GM08714 (cell line): Measurements from ENCODE around the gene JAGN1.
A peak's percentile ranks its signal among the peaks of the same experiment; 100 is the strongest.
"Not testable (repeated sequence)": the region's sequence is repeated elsewhere in the genome, so short reads cannot be mapped to it uniquely, and the experiment has no call there.

Source experiments
- H3K4me3 ChIP-seq: fragments of 200-500 bp; sonication (Bioruptor generic); 2 replicates; pipeline ENCODE4 v1.5.1; 2014; ENCODE audit warnings: mild to moderate bottlenecking, low read length, inconsistent platforms
- ZNF274 ChIP-seq: IDR thresholded peaks from 2 replicates; pipeline ENCODE4 v1.6.1; 2012; ENCODE audit warnings: mild to moderate bottlenecking, low read depth, low read length

JAGN1 gene

GRCh38 chr3:9890249-9891071 is at the start of gene JAGN1:
TSS of gene JAGN1 (plus strand) at chr3:9890610. CDS start at chr3:9890723, 113 bp downstream.
- peak within 1 kb of the TSS; percentile 85 for H3K4me3 ChIP-seq
- TF ChIP-seq ZNF274: no peak

- no peak for TF ChIP-seq ZNF274
- H3K4me3 ChIP-seq: no peak overlapping the region
Observed at GRCh38 chr3:9841015-9841414, 49.4 kb upstream of the JAGN1 start.

- no peak for TF ChIP-seq ZNF274
Observed at GRCh38 chr3:9843715-9844438, 46.5 kb upstream of the JAGN1 start, which contains the start of gene RPUSD3. TSS of gene RPUSD3 (minus strand) at chr3:9844008. CDS start at chr3:9843990, 18 bp downstream.

GRCh38 chr3:9846231-9846630 is 44.2 kb upstream of the JAGN1 start:
- TF ChIP-seq ZNF274: no peak

More at GRCh38 chr3:9843715-9844438, 46.5 kb upstream of the JAGN1 start, which contains the start of gene RPUSD3:
- peak within 1 kb of the TSS; percentile 76 for H3K4me3 ChIP-seq

GRCh38 chr3:9846931-9847488 is 43.4 kb upstream of the JAGN1 start:
- TF ChIP-seq ZNF274: no peak
- H3K4me3 ChIP-seq: no peak overlapping the region

More at GRCh38 chr3:9846231-9846630, 44.2 kb upstream of the JAGN1 start:
- no peak overlapping the region for H3K4me3 ChIP-seq

- H3K4me3 ChIP-seq: not testable (repeated sequence)
Observed at GRCh38 chr3:9847870-9848269, 42.5 kb upstream of the JAGN1 start.

- not testable (repeated sequence) for H3K4me3 ChIP-seq
Observed at GRCh38 chr3:9848860-9849259, 41.5 kb upstream of the JAGN1 start.

GRCh38 chr3:9851383-9851782 is 39.0 kb upstream of the JAGN1 start:
- not testable (repeated sequence) for H3K4me3 ChIP-seq

GRCh38 chr3:9851926-9852325 is 38.5 kb upstream of the JAGN1 start:
- H3K4me3 ChIP-seq: not testable (repeated sequence)

- no peak overlapping the region for H3K4me3 ChIP-seq
- no peak for TF ChIP-seq ZNF274
Observed at GRCh38 chr3:9852528-9852927, 37.9 kb upstream of the JAGN1 start.

GRCh38 chr3:9854291-9854940 is 36.0 kb upstream of the JAGN1 start:
- H3K4me3 ChIP-seq: not testable (repeated sequence)

- TF ChIP-seq ZNF274: no peak
- no peak overlapping the region for H3K4me3 ChIP-seq
Observed at GRCh38 chr3:9855594-9855993, 34.8 kb upstream of the JAGN1 start.

GRCh38 chr3:9859530-9860025 is 30.8 kb upstream of the JAGN1 start:
- H3K4me3 ChIP-seq: no peak overlapping the region
- TF ChIP-seq ZNF274: no peak

GRCh38 chr3:9861201-9861600 is 29.2 kb upstream of the JAGN1 start:
- no peak overlapping the region for H3K4me3 ChIP-seq
- no peak for TF ChIP-seq ZNF274
